HG03045 (cell line): ENCODE data around the gene GREB1.
A peak's percentile ranks its signal among the peaks of the same experiment; 100 is the strongest.

Experiments
- ATAC-seq: cut with Tn5 transposase; IDR thresholded peaks from one replicate; pipeline ENCODE4 v1.9.1; 2021; ENCODE audit warnings: mild to moderate bottlenecking, moderate library complexity; ENCODE audit not compliant: unreplicated experiment

GREB1 gene

DNA sequence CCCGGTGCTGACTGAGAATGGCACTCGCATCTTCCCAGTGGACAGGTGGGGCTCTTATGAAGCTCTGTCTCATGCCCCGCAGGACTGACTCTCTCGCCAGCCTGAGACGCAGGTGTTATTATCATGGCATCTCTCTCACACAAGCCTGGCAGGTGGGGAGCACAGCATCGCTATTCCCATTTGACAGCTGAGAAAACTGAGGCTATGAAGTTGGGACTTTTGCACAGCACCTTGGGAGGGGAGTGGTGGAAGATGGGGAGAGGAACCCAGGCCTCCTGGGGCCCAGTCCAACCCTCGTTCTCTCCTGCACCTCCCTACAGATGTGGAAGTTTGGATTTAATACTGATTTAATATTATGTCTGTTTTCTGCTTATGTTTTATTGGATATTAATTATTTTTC is 145.2 kb downstream of the GREB1 start:
- ATAC-seq = no peak

DNA sequence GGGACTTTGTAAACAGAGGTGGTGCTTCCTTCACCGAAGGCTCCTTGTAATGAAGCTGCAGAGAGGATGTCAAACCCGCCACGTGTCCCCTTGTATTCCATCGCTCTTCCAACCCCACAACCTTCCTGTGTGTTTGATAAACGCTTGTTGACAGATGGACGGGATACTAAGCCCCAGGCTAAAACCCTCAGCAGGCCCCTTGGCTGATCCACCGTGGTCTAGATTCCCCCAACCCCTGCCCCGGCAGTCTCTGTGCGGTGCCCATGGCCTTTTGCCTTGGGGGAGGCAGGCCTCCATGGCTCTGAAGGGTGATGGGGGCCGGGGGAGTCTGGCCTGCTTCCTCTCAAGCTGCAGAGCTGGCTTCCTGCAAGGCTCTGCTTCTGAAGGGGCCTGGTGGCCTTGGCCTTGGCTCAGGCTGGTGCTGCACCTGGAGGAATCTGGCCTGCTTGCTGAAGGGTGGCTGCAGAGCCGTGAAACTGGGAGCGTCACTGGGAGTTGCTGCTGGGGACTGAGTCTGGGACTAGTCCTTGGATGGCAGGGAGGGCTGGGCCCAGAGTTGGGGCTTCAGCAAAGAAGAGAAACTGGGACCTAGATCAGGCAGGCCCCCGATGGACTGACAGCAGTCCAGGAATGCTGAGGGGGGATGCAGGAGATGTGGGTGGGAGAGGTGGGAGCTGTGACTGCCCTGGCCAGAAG is 145.8 kb downstream of the GREB1 start:
- no peak for ATAC-seq

DNA sequence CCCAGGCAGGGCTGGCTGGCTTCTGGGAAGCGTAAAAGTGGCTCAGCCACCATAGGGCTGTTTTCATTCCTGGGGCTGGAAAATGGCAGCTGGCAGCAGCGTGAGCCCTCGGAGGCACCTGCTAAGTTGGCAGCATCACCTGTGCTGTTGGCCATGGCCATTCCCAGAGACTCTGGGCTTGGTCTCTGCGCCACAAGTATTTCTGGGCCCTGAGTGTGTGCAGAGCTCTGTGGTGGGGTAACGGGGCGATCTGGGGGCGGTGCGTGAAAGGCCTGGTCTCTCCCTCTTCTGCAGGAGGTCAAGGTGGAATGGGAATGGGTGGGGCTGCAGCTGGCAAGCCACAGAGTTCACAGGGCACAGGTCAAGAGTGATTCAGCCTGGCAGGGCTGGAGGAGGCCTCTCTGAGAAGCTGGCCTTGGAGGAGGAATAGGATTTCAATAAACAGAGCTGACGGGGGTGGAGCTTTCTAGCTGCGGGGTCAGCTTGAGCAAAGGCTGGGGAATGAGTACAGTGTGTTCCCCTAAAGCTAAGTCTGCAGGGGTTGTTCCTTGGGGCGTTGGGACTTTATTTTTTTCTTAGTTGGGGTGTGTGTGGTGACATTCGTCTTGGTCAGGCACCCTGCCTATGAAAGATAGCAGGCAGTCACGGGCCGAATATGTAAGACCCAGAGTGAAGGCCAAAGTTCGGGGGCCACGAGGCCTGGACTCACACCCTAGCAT is 146.5 kb downstream of the GREB1 start:
- ATAC-seq = no peak

DNA sequence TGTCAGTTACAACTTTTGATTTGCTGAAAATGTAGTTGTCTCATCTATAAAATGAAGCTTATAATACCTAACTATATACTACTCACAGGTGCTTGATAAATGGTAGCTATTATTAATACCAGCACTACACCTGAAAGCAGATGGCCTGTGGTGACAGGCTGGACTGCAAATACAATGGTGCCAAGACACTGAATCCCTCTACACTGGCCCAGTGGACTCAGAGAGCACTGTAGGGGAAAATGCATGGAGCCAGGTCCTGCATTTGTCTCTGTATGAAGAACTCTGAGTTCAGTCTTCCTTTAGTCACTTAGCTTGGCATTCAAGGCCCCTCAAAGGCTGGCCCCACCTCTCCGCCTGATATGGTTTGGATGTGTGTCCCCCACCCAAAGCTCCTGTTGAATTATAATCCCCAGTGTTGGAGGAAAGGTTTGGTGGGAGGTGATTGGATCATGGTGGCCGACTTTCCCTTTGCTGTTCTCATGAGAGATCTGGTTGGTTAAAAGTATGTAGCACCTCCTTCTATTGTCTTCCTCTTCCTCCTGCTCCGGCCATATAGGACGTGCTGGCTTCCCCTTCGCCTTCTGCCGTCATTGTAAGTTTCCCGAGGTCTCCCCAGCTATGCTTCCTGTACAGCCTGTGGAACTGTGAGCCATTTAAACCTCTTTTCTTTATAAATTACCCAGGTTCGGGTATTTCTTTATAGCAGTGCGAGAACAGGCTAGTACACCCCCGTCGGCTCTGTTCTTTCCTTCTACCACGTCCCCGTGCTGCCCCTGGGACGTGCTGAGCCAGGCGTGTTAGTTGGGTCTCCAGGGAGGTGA is 147.3 kb downstream of the GREB1 start:
- ATAC-seq = no peak

DNA sequence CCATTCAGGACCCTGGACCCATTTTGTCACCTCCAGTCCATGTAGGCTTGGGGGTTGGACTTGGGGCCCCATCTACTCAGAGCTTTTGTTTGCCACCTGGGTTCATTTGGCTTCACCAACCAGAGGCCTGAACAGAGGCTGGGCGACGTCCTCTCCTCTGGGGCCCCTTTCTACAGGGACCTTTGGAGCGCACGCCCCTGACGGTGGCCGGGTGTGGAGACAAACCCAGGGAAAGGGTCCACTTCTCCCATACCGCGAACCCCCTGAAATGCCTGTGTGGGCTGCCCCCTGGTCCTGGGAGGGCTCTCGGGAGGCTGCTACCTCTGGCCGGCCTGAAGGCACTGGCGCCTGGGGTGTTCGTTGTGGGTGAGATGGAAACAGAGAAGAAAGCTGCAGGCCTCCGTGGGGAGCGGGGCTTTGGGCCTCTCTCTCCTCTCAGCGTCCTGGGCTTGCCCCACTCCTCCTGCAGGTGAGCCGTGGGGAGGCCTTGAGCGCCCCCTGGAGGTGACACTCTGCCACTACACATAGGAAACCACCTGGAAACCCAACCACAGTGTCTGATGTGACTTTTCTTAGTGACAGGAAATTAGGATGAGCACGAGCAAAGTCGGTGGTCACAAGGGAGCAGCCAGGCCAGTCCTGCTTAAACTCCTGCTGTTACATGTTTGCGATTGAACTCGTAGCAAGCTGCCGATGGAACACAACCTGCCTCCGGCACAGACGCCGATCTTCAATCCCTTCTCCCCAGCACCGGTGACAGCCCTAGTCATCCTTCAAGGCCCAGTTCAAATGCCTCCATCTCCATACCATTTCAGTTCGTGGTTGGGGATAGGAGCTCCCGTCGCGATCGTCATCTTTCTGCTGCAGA is 148.1 kb downstream of the GREB1 start:
- no peak for ATAC-seq

DNA sequence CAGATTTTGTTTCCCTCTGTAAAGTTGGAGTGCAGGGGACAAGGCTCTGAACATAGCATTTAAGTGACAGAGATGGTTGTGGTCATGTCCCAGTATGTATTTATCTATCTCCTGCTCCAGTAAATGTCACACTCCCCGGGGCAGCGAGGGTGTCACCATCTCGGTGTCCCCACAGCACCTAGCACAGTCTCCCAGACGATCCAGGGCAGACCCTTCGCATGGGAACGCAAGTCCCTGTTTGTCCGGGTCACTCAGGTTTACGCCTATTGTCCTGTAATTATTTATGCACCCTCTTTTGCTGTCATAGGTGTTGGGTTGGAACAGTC is 148.7 kb downstream of the GREB1 start:
- ATAC-seq = no peak

DNA sequence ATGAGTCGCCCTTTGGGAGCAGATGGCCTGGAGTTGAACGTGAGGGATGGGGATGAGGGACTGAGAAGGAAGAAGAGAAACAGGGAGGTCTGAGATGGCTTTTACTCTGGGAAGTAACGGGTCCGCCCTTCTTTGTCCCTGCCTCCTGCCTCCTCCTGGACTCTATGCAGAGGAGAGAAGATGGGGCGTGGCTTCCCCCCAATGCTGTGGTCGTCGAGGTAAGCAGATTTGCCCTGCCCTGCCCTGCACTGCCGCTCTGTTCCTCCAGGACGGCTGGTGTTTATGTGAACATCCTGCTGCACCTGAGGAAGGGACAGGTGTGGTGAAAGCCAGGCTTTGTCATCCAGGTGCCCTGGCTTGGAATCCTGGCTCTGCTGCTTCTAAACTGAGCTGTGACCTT is 149.6 kb downstream of the GREB1 start:
- ATAC-seq = no peak

DNA sequence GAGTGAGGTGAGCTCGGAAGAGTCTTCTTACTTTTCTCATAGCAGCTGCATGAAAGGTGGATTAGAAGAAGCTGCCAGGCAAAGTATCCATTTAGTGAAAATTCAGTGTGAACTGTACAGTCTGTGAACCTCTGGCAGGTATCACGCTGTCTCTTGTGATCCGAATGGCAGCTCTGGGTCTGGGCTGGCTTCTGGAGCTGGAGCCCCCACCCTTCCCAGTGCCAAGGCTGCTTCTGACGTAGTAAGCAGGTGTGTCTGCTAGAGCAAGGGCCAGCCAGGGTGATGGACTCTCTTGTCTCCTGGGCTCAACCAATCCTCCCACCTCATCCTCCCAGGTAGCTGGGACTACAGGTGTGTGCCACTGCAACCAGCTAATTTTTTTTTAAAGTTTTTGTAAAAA is 150.1 kb downstream of the GREB1 start:
- no peak for ATAC-seq

DNA sequence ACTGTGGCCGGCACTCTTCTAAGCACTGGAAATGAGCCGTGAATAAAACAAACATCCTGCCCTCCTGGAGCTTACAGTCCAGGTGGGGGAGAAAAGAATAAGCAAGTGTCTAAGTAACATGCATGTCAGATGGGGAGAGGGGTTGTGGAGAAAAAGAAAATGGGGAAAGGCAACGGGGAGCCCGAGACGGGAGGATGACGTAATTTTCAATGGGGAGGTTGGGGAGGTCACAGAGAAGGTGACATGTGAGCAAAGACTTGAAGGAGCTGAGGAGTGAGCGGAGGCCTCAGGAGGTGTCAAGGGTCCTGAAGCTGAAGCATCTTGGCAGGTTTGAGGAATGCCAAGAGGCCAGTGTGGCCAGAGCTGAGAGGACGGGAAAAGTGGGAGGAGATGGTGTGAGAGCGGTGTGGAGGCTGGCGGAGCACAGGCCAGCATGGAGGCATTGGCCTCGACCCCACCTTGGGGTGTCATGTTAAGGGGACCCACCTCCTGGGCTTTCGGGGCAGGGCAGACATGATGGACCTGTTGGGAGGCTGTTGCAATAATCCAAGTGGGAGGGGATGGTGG is 151.1 kb downstream of the GREB1 start:
- ATAC-seq = no peak

DNA sequence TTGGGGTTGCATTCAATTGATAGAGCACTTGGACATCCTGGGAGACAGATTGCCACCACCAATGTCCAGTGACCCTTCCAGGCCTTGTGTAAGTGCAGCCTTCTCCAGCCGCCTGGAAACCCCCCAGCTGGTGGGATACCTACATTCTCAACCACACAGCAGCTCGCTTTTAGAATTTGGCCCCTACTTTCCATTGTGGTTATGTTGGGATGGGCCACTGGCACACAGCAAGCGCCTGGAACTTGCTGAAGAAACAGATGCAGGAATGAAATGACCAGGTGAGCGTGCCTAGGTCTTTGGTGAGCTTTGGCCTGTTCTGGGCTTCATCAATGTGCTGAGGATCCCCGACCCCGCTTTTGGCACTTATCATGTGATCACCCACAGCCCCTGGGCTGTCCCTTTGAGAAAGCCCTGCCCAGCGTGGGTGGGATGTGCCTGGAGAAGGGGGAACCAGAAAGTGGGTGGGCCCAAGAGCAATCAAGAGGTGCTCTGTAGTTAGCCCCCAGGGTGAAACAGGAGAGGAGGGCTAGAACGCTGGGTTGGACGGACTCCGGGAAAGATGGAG is 152.1 kb downstream of the GREB1 start:
- no peak for ATAC-seq

DNA sequence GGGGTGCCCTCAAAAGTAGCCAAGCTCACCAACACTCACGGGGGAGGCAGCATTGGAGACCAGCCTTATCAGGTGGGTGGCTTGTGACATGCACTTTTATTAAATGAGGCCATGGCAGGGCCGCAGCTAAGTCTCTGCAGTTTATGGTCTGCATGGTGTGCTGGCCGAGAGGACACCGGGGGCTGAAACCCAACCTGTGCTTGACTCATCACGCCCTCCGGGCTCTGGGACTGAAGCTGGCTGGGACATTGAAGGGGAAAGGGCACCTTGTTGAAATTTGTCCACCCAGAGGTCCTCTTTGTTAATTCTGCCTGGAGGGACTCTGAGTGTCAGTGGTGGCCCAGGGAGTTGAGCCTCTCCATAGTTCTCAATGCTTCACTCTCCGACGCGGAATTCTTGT is 153.9 kb downstream of the GREB1 start:
- ATAC-seq = no peak

DNA sequence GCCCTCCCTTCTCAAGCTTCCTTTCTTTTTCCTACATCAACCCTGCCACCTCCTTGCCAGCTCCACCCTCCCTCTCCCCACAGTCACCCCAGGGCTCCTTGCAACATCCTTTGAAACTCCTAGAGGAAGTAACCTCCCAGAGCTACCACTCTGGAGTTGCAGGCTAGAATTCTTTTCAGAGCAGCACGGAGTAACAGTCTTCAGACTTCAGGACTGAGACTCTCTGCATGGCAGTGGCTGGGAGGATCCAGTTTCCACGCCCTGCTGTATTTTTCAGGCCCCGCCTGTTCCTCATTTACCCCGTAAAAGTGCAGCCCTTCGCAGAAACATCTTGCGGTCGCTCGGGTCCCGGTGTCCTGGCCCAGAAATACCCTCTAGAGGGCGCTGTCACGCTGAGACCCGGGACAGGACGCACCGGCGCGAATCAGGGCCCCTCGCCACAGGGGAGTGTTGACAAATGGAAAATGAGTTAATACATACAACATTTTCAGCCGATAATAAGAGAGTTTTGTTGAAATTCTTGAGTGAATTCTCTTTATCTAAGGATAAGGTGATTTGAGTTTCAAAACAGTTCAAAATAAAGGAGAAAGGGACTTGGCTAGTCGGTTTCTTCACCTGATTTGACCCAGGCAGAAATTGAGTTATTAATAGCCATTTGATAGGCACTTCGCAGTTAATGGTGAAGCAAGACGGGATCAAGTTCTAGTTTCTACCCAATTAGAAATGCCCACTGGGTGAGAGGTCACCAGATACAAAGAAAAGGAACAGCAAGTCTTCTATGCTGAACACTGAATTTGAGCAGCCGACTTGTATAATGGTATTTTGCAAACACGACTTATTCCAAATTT is 154.6 kb downstream of the GREB1 start:
- peak; percentile 80 for ATAC-seq

DNA sequence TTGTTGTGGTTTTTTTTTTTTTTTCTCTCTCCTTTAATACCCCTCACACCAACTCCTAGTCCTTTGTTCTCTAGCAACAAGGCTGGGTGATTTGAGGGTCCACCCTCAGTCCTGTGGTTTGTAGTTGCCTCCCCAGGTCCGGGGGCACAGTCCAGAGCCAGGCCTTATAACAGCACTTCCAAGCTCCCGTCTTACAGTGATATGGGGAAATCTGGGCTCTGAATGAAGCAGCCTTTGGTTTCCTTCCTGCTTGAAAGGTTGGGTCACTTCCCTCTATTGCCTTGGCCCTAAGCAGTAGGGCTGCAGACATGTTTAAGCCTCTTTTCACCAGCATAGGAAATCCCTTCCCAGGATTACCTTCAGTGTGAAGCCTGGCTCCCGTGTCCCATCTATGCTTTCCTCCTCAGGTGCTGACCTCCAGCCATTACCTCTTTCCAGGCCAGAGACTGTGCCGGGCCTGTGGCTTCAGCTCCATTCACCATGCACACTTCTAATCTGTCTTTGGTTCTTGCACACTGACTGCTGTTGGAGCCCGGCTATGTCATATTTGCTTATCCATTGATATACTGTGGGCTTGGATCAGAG is 157.3 kb downstream of the GREB1 start:
- ATAC-seq = no peak
